Activated CD4-positive, alpha-beta T cell treated with anti-CD3 and anti-CD28 coated beads, Interleukin-2, amount 10 ng/mL, durations not matched to agents 7 days and 5 days (primary cell): ENCODE data around the gene SERINC4. TPM values are rescaled to one million over a fixed set of nuclear protein-coding genes. Genes with fewer than 3 reads are reported as not detected.
A peak's percentile ranks its signal among the peaks of the same experiment; 100 is the strongest.
"Not testable (repeated sequence)": the region's sequence is repeated elsewhere in the genome, so short reads cannot be mapped to it uniquely, and the experiment has no call there.

ENCODE experiments used
- CTCF ChIA-PET: fragments of 350-600 bp; sonication (Branson Sonifier 250); formaldehyde crosslinking; loops from one replicate; lab custom pipeline; 2021; ENCODE audit warnings: antibody characterized with exemption; lab: Charles Lee
- POLR2A ChIA-PET: fragments of 350-600 bp; sonication (Branson Sonifier 250); formaldehyde crosslinking; loops from one replicate; lab custom pipeline; 2021; ENCODE audit warnings: antibody characterized with exemption; lab: Charles Lee
- DNase-seq: peaks from one replicate; pipeline ENCODE4 v3.0.0-alpha.2; 2020
- H3K27ac Mint-ChIP-seq: one replicate; pipeline ENCODE4 v1.8.0; 2021; ENCODE audit warnings: mild to moderate bottlenecking, moderate library complexity, mixed read lengths
- H3K27me3 Mint-ChIP-seq: one replicate; pipeline ENCODE4 v1.8.0; 2021; ENCODE audit warnings: mixed read lengths
- H3K36me3 Mint-ChIP-seq: one replicate; pipeline ENCODE4 v1.8.0; 2021; ENCODE audit warnings: low read depth, mixed read lengths
- H3K4me1 Mint-ChIP-seq: one replicate; pipeline ENCODE4 v1.8.0; 2021; ENCODE audit warnings: mixed read lengths
- H3K4me3 Mint-ChIP-seq: one replicate; pipeline ENCODE4 v1.8.0; 2021; ENCODE audit warnings: mild to moderate bottlenecking, moderate library complexity, mixed read lengths
- H3K9me3 Mint-ChIP-seq: one replicate; pipeline ENCODE4 v1.8.0; 2021; ENCODE audit warnings: mixed read lengths
- total RNA-seq, 2 experiments: library from RNA; stranded (reverse); gene quantifications; one replicate each; pipeline ENCODE4 v1.2.3, GENCODE V29; 2021

The SERINC4 gene
- total RNA-seq, 2 experiments from 2014 or later = 0.37 to 0.50 TPM

DNA sequence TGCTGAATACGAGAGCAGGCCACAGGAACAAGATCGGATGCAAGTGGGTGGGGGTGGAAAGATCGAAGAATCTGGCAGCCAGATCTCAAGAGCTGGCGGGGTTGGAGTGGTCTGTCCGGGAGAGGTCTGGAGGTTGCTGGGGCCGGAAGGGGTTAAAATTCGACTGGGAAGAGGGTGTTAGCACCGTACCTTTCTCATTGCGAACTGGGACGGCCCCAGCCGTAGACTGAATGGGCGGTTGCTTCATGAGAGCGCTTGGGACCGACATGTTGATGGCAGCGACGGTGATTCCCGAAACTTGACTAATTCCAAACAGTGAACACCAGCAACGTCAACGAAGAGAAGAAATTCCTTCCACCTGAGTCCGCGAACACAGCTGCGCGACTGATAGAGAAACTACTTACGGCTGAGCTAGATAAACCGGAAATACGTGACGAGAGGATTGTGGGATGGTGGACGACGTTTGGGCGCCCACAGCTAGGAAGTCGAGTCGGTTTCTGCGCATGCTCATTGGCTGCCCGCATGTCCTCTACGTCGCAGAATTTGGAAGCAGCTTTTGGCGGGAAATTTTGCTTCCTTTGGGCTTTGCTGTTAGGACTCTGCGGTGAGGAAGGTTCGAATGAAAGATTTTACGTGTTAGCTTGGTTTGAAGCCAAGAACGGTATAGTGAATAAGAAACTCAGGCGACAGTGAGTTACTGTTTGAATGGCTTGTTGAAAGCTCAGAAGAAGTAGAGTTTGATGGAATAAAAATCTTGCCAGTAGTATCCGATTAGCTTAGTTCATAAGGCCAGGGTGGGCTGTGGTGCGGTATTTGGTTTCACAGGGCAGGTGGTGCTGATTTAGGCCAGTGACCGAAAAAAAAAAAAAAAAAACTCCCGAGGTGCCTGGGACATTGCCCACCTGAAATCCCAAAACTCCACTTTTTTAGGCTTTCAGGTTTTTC is 24.6 kb upstream of the SERINC4 start, which contains the start of gene MFAP1:
TSS of gene MFAP1 (minus strand) at position 389 of the 945 bp plus-strand sequence. CDS start at position 268, 121 bp downstream.
- H3K27me3 Mint-ChIP-seq = no peaks in the 10 kb centered on the region
- H3K27ac Mint-ChIP-seq = peak within 1 kb of the TSS; percentile 98
- H3K36me3 Mint-ChIP-seq = peaks cover 36% of the 10 kb centered on the region
- H3K4me1 Mint-ChIP-seq = peaks cover 55% of the 10 kb centered on the region
- ChIA-PET POLR2A (interaction anchor here (0.5 to 1.1 kb wide), 6 partner anchors 13 to 485 kb away, joined by 3 to 6 read pairs (median 4); partner anchors contain the start of genes ELL3, HYPK and SERINC4), CTCF (interaction anchor here (0.6 to 1.0 kb wide), 4 partner anchors 12 to 1769 kb away, joined by 3 to 6 read pairs (median 4); no protein-coding TSS in a partner anchor)
- DNase-seq = peak; percentile 95
- H3K9me3 Mint-ChIP-seq = peaks cover 2% of the 10 kb centered on the region
- peak within 1 kb of the TSS; percentile 91 for H3K4me3 Mint-ChIP-seq

DNA sequence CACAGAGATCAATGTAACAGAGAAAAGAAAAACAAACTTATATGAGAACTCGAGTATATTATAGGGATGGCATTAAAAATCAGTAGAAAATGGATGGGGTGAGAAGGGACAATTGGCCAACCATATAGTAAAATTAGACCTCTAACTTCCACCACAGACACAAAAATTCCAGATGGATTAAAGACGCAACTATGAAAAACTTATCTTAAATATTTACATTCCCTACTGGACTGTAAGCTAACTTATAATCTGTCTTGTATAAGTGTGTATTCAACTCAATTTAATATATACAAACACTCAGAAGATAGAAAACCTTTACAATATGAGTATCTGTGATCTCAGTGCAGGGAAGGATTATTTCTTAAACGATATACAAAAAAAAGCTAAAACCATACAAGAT is 21.5 kb upstream of the SERINC4 start:
- H3K4me3 Mint-ChIP-seq = peak overlapping the region; percentile 33
- H3K4me1 Mint-ChIP-seq = peaks cover 47% of the 10 kb centered on the region
- peak overlapping the region; percentile 63 for H3K27ac Mint-ChIP-seq
- POLR2A ChIA-PET = interaction anchor here (0.6 kb wide), 1 partner anchor 26 kb away, joined by 5 read pairs; no protein-coding TSS in a partner anchor
- H3K36me3 Mint-ChIP-seq = peaks cover 24% of the 10 kb centered on the region
- peaks cover 2% of the 10 kb centered on the region for H3K9me3 Mint-ChIP-seq
- no peaks in the 10 kb centered on the region for H3K27me3 Mint-ChIP-seq
- DNase-seq = no peak
- CTCF ChIA-PET = interaction anchor here (0.6 to 2.6 kb wide), 3 partner anchors 12 to 19 kb away, joined by 3 to 7 read pairs (median 3); no protein-coding TSS in a partner anchor

- CTCF ChIA-PET, H3K9me3 Mint-ChIP-seq, DNase-seq, H3K4me3 Mint-ChIP-seq, POLR2A ChIA-PET, H3K27me3 Mint-ChIP-seq: not testable (repeated sequence)
- peaks cover 46% of the 10 kb centered on the region for H3K36me3 Mint-ChIP-seq
- H3K4me1 Mint-ChIP-seq = peaks cover 19% of the 10 kb centered on the region
- peak overlapping the region; percentile 21 for H3K27ac Mint-ChIP-seq
Measured at GRCh38 chr15:43815064-43815463, 15.0 kb upstream of the SERINC4 start.

DNA sequence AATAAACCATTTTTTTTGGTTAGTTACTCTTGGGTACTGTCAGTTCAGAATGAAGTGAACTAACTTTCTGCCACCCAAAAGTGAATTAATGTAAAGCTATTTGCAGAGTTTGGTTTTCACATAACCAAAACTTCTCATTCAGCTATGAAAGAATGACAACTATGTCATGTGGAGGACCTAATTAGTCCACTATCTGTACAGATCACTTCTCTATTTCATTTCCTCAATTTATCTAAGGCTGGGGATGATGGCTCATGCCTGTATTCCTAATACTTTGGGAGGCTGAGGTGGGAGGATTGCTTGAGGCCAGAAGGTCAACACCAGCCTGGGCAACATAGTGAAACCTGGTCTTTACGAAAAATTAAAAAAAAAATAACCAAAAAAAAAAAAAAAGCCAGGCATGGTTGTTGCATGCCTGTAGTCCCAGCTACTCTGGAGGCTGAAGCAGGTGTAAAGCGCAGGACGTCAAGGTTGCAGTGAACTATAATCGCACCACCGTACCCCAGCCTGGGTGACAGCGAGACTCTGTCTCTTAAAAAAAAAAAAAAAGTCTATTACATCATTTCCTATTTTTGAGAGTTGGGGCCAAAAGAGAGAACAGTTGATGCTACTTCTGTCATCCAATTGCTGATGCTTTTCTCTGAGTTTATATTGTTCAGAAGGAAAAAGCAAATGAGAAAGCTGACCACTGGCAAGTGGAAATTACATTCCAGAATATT is 9.1 kb upstream of the SERINC4 start:
- Mint-ChIP-seq H3K9me3 (no peaks in the 10 kb centered on the region), H3K27me3 (no peaks in the 10 kb centered on the region), H3K36me3 (peaks cover 70% of the 10 kb centered on the region), H3K4me1 (peaks cover 12% of the 10 kb centered on the region), H3K4me3 (no peak overlapping the region), H3K27ac (no peak overlapping the region)
- ChIA-PET POLR2A (no interaction called here), CTCF (interaction anchor here (0.6 to 1.3 kb wide), 5 partner anchors 9 to 22 kb away, joined by 3 to 7 read pairs (median 3); partner anchors contain the start of genes HYPK and SERINC4)
- DNase-seq = no peak

DNA sequence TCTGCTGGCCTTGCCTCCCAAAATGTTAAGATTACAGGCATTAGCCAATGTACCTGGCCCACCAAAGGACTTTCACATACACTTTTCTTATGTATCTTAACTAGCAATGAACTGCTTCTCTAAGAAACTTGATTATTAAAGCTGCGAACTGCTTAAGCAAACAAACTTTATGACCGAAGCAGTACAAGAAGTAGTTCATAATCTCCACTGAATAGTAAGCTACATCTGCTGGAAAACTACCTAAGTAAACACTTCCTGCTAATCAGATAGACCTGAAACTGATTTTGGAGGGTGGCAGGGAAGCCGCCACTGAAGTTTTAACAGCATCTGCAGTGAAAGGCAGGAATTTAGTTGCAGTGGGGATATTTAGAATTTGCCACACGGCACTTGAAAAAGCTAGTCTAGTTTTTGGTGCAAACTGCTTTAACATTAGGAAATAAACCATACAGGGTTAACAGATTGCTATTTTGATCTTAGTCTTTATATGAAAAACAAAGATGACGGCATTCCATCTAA is 8.5 kb upstream of the SERINC4 start:
- H3K27ac Mint-ChIP-seq = no peak overlapping the region
- no peak overlapping the region for H3K4me3 Mint-ChIP-seq
- no peaks in the 10 kb centered on the region for H3K27me3 Mint-ChIP-seq
- DNase-seq = no peak
- ChIA-PET CTCF (no interaction called here), POLR2A (no interaction called here)
- H3K9me3 Mint-ChIP-seq = no peaks in the 10 kb centered on the region
- peaks cover 12% of the 10 kb centered on the region for H3K4me1 Mint-ChIP-seq
- peaks cover 66% of the 10 kb centered on the region for H3K36me3 Mint-ChIP-seq

GRCh38 chr15:43802676-43803075 is 2.7 kb upstream of the SERINC4 start:
- H3K36me3 Mint-ChIP-seq = peaks cover 66% of the 10 kb centered on the region
- not testable (repeated sequence) for H3K27ac Mint-ChIP-seq

DNA sequence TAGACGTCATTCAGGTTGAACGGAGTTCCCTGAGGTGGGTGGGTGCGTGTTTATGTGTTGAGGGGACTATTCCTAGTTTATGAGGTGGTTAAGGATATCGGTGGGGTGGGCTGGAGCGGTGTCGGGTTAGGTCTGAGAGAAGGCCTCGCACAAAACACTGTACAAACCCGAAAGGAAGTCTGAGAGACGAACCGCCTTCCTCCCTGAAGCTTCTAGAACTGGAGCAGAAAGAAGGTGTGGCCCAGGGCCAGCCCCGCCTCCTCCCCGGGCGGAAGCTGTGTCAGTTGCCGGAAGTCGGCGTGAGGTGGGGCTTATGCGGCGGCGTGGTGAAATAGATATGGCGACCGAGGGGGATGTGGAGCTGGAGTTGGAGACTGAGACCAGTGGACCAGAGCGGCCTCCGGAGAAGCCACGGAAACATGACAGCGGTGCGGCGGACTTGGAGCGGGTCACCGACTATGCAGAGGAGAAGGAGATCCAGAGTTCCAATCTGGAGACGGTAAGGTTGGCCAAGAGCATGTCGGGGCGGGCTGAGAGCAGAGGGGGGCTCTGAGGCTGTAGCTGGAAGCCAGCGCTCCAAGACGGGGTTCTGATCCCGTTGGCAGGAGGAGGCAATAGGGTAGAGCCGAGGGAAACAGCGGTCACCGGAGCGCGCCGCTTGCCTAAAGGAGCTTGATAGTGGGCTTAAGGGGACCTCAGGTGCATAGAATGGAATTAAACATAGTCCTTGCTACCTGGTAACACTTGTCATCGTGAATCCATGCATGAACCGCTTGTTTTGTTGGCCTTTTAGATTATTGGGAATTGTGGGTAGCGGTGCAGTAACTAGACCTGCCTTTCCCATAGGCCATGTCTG is 494 bp upstream of the SERINC4 start, which contains the start of gene HYPK:
TSS of gene HYPK (plus strand) at position 314 of the 856 bp plus-strand sequence. CDS start at position 338, 24 bp downstream.
- Mint-ChIP-seq H3K36me3 (peaks cover 67% of the 10 kb centered on the region), H3K27ac (peak within 1 kb of the TSS; percentile 97), H3K4me1 (peaks cover 52% of the 10 kb centered on the region), H3K9me3 (no peaks in the 10 kb centered on the region), H3K4me3 (peak within 1 kb of the TSS; percentile 99), H3K27me3 (no peaks in the 10 kb centered on the region)
- POLR2A ChIA-PET = interaction anchor here (1.0 to 1.9 kb wide), 3 partner anchors 24 to 28 kb away, joined by 3 to 5 read pairs (median 3); partner anchors contain the start of genes ELL3 and MFAP1
- CTCF ChIA-PET = interaction anchor here (0.9 to 1.1 kb wide), 5 partner anchors 9 to 30 kb away, joined by 3 to 6 read pairs (median 4); no protein-coding TSS in a partner anchor
- DNase-seq = peak; percentile 94

More at GRCh38 chr15:43802676-43803075, 2.7 kb upstream of the SERINC4 start:
- POLR2A ChIA-PET, H3K9me3 Mint-ChIP-seq, DNase-seq, H3K4me3 Mint-ChIP-seq, H3K27me3 Mint-ChIP-seq: not testable (repeated sequence)
- H3K4me1 Mint-ChIP-seq = peaks cover 37% of the 10 kb centered on the region
- CTCF ChIA-PET = interaction anchor here (1.3 kb wide), 1 partner anchor 19 kb away, joined by 3 read pairs; no protein-coding TSS in a partner anchor

DNA sequence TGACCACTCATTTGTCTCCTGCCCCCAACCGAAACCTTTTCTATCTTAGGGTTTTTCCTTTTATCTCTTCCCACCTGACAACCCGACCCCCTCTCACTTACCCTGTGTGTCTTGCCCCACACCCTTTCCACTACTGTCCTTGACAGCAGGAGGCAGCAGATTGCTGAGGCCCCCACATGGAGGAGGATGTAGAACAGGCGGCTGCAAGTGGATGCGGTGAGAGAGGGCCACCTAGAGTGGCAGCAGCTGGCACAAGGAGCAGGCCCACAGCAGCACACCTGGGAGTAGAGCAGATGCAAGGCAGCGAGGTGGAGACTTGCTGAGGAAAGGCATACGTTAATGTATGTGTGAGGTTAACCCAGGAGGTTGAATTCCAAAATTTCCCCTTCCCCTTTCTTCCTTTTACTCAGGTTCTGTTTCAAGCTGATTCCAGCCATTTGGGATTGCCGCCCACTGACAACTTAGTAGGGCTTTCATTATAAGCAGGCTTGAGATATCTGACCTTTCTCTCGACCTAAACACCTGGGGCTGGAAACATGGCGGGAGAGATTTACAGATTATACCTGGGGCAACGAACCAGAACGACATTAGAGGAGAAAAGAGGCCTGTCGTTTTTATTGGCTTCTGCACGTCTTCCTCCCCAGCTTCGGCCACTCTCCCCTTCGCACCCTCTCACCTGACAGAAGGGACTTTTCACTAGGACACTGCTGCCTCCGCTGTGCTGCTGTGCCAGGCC is 643 bp downstream of the SERINC4 start:
- Mint-ChIP-seq H3K9me3 (no peaks in the 10 kb centered on the region), H3K4me3 (no peak overlapping the region), H3K4me1 (peaks cover 63% of the 10 kb centered on the region), H3K27me3 (no peaks in the 10 kb centered on the region), H3K27ac (peak overlapping the region; percentile 97), H3K36me3 (peaks cover 71% of the 10 kb centered on the region)
- CTCF ChIA-PET = interaction anchor here (1.0 kb wide), 1 partner anchor 9 kb away, joined by 3 read pairs; no protein-coding TSS in a partner anchor
- POLR2A ChIA-PET = interaction anchor here (1.9 kb wide), 1 partner anchor 25 kb away, joined by 5 read pairs; the partner anchor contains the start of gene MFAP1
- no peak for DNase-seq

DNA sequence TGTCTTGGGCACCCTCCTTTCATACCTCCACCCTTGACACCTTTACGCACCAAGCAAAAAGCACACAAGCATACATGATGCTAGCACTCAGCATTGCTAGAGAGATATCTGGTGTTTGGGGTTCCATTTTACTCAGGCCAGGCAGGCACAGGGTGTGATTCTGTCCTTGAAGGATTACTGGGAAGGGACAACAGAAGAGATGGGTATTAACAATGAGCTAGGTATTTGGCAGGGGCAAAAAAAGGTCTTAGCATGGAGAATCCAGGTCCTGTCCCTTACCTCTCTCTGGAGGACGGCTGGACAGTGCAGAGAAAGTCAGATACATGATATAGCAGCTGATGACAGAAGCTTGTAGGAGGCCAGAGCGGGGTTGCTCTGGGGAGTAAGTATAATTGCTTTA is 3.5 kb downstream of the SERINC4 start:
- Mint-ChIP-seq H3K27ac (no peak overlapping the region), H3K4me1 (peaks cover 75% of the 10 kb centered on the region), H3K9me3 (no peaks in the 10 kb centered on the region), H3K4me3 (no peak overlapping the region), H3K27me3 (no peaks in the 10 kb centered on the region), H3K36me3 (peaks cover 84% of the 10 kb centered on the region)
- POLR2A ChIA-PET = interaction anchor here (0.6 kb wide), 2 partner anchors 881 to 1297 kb away, joined by 3 read pairs; no protein-coding TSS in a partner anchor
- CTCF ChIA-PET = interaction anchor here (0.6 to 1.4 kb wide), 4 partner anchors 16 to 1088 kb away, joined by 3 to 4 read pairs (median 3); partner anchors contain the start of genes TUBGCP4 and ZSCAN29
- no peak for DNase-seq

DNA sequence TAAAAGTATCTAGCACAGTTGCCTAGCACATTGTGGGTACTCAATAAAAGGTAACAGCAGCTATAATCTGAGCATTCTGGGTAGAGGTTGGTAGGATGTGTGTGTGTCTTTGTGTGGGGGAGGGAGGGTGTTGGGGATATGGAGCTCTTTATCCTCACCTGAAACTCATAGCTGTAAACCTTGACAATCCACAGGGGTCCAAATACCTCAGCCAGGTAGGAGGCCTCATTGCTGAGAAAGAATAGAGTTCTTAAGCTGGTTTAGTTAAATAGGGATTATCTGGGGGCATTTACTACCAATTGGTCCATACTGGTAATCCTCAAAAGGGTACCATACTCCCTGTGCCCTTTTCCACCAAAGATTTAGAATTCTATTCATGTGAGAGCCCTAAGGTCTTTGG is 4.0 kb downstream of the SERINC4 start:
- Mint-ChIP-seq H3K27me3 (no peaks in the 10 kb centered on the region), H3K36me3 (peaks cover 78% of the 10 kb centered on the region), H3K27ac (peak overlapping the region; percentile 42), H3K4me1 (peaks cover 72% of the 10 kb centered on the region), H3K4me3 (no peak overlapping the region), H3K9me3 (no peaks in the 10 kb centered on the region)
- DNase-seq = no peak
- CTCF ChIA-PET = interaction anchor here (0.6 to 1.8 kb wide), 3 partner anchors 9 to 1290 kb away, joined by 4 to 6 read pairs (median 5); no protein-coding TSS in a partner anchor
- POLR2A ChIA-PET = interaction anchor here (0.6 kb wide), 1 partner anchor 881 kb away, joined by 3 read pairs; no protein-coding TSS in a partner anchor
